HG03196 (cell line): Measurements from ENCODE around the gene GGPS1.
"Not testable (repeated sequence)": the region's sequence is repeated elsewhere in the genome, so short reads cannot be mapped to it uniquely, and the experiment has no call there.

Experiments
- ATAC-seq: cut with Tn5 transposase; IDR thresholded peaks from one replicate; pipeline ENCODE4 v1.9.1; 2021; ENCODE audit not compliant: unreplicated experiment

The GGPS1 gene

GRCh38 chr1:235304549-235305451 is 23.6 kb upstream of the GGPS1 start:
- no peak for ATAC-seq

- no peak for ATAC-seq
These were observed 20.9 kb upstream of the GGPS1 start for GRCh38 chr1:235307158-235308124.

GRCh38 chr1:235309206-235309605 is 19.2 kb upstream of the GGPS1 start:
- not testable (repeated sequence) for ATAC-seq

GRCh38 chr1:235313262-235313661 is 15.1 kb upstream of the GGPS1 start:
- ATAC-seq: no peak

GRCh38 chr1:235313931-235314678 is 14.3 kb upstream of the GGPS1 start:
- ATAC-seq: no peak

- no peak for ATAC-seq
These were observed 13.2 kb upstream of the GGPS1 start for GRCh38 chr1:235315173-235315572.

GRCh38 chr1:235315735-235316134 is 12.6 kb upstream of the GGPS1 start:
- no peak for ATAC-seq

GRCh38 chr1:235317168-235317567 is 11.2 kb upstream of the GGPS1 start:
- no peak for ATAC-seq

GRCh38 chr1:235319255-235319654 is 9.1 kb upstream of the GGPS1 start:
- no peak for ATAC-seq

GRCh38 chr1:235320521-235321179 is 7.7 kb upstream of the GGPS1 start:
- no peak for ATAC-seq

GRCh38 chr1:235324296-235324695 is 4.1 kb upstream of the GGPS1 start:
- no peak for ATAC-seq

GRCh38 chr1:235325139-235325538 is 3.2 kb upstream of the GGPS1 start:
- ATAC-seq: no peak

GRCh38 chr1:235325854-235326253 is 2.5 kb upstream of the GGPS1 start:
- no peak for ATAC-seq

- peak; percentile 21 for ATAC-seq
These were observed 1.4 kb upstream of the GGPS1 start for GRCh38 chr1:235326719-235327558.

- peak; percentile 7 for ATAC-seq
These were observed 655 bp upstream of the GGPS1 start, which contains the start of gene ARID4B for GRCh38 chr1:235327559-235328270. TSS of gene ARID4B (minus strand) at chr1:235328179. CDS start at chr1:235326919, 1,260 bp downstream.

- peak; percentile 25 for ATAC-seq
These were observed 951 bp downstream of the GGPS1 start for GRCh38 chr1:235329139-235329902.

GRCh38 chr1:235330918-235331285 is 2.5 kb downstream of the GGPS1 start:
- ATAC-seq: no peak

GRCh38 chr1:235331401-235331800 is 3.0 kb downstream of the GGPS1 start:
- no peak for ATAC-seq
